ENCODE results near the gene EHD2. TPM values are rescaled to one million over a fixed set of nuclear protein-coding genes. Genes with fewer than 3 reads are reported as not detected.

Gene EHD2
- total and polyA plus RNA-seq, 2 of the 13 experiments (the other 11 are each of a cell fraction or from before 2014, with no cell fraction given): 0.09 to 0.28 TPM

DNA sequence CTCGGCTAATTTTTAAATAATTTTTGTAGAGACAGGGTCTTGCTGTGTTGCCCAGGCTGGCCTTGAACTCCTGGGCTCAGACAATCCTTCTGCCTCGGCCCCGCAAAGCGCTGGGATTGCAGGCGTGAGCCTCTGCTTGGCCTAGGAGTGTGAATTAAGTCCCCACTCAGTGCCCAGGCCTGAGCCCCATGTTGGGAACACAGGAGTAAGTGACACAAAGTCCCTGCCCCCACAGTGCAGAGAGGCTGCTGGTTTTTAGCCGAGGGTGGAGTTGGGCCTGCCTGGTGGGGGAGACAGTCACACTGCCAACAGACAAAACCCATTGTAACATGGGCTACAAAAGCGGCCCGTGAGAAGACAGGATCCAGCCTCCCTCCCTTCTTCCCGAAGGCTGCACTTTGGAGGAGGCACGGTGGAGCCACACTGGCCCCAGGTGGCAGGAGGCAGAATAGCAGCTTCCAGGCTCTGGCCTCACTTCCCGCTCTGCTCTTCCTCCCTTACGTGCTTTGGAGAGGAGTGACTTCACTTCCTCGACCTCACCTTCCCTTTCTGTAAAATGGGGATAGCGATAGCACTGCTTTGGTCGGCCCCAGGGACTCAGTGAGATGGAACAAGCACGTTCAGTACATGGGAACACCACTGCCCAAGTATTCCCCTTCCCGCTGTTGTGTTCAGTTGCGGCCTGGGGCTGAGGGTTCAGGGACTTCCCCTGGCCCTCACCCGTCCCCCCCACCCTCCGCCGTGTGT is 15.2 kb upstream of the EHD2 start (continued):
- TF ChIP-seq, protein P1, sequence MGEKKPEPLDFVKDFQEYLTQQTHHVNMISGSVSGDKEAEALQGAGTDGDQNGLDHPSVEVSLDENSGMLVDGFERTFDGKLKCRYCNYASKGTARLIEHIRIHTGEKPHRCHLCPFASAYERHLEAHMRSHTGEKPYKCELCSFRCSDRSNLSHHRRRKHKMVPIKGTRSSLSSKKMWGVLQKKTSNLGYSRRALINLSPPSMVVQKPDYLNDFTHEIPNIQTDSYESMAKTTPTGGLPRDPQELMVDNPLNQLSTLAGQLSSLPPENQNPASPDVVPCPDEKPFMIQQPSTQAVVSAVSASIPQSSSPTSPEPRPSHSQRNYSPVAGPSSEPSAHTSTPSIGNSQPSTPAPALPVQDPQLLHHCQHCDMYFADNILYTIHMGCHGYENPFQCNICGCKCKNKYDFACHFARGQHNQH (CRISPR knock-in tag; IDR thresholded peaks at IDR 0.05): no peak
- TF ChIP-seq RFXAP (CRISPR knock-in tag; IDR thresholded peaks at IDR 0.05; ENCODE audit: borderline replicate concordance): no peak
- no peak for TF ChIP-seq ZNF232 (CRISPR knock-in tag; IDR thresholded peaks at IDR 0.05; ENCODE audit: borderline replicate concordance)
- TF ChIP-seq BRCA1 (CRISPR knock-in tag; IDR thresholded peaks at IDR 0.05): no peak
- TF ChIP-seq GABPB1 (CRISPR knock-in tag; IDR thresholded peaks at IDR 0.05): 0 out of 2 replicates have a peak, but pooled peaks have one; percentile 14
- TF ChIP-seq, protein P2, sequence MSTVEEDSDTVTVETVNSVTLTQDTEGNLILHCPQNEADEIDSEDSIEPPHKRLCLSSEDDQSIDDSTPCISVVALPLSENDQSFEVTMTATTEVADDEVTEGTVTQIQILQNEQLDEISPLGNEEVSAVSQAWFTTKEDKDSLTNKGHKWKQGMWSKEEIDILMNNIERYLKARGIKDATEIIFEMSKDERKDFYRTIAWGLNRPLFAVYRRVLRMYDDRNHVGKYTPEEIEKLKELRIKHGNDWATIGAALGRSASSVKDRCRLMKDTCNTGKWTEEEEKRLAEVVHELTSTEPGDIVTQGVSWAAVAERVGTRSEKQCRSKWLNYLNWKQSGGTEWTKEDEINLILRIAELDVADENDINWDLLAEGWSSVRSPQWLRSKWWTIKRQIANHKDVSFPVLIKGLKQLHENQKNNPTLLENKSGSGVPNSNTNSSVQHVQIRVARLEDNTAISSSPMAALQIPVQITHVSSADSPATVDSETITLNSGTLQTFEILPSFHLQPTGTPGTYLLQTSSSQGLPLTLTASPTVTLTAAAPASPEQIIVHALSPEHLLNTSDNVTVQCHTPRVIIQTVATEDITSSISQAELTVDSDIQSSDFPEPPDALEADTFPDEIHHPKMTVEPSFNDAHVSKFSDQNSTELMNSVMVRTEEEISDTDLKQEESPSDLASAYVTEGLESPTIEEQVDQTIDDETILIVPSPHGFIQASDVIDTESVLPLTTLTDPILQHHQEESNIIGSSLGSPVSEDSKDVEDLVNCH (CRISPR knock-in tag; IDR thresholded peaks at IDR 0.05): no peak
- no peak for TF ChIP-seq KLF12 (CRISPR knock-in tag; IDR thresholded peaks at IDR 0.05; ENCODE audit: borderline replicate concordance)
- TF ChIP-seq ZFP36 (IDR thresholded peaks at IDR 0.05; ENCODE audit: borderline replicate concordance, low read depth, low read length, partially characterized antibody): peak; percentile 12
- TF ChIP-seq, protein P3, sequence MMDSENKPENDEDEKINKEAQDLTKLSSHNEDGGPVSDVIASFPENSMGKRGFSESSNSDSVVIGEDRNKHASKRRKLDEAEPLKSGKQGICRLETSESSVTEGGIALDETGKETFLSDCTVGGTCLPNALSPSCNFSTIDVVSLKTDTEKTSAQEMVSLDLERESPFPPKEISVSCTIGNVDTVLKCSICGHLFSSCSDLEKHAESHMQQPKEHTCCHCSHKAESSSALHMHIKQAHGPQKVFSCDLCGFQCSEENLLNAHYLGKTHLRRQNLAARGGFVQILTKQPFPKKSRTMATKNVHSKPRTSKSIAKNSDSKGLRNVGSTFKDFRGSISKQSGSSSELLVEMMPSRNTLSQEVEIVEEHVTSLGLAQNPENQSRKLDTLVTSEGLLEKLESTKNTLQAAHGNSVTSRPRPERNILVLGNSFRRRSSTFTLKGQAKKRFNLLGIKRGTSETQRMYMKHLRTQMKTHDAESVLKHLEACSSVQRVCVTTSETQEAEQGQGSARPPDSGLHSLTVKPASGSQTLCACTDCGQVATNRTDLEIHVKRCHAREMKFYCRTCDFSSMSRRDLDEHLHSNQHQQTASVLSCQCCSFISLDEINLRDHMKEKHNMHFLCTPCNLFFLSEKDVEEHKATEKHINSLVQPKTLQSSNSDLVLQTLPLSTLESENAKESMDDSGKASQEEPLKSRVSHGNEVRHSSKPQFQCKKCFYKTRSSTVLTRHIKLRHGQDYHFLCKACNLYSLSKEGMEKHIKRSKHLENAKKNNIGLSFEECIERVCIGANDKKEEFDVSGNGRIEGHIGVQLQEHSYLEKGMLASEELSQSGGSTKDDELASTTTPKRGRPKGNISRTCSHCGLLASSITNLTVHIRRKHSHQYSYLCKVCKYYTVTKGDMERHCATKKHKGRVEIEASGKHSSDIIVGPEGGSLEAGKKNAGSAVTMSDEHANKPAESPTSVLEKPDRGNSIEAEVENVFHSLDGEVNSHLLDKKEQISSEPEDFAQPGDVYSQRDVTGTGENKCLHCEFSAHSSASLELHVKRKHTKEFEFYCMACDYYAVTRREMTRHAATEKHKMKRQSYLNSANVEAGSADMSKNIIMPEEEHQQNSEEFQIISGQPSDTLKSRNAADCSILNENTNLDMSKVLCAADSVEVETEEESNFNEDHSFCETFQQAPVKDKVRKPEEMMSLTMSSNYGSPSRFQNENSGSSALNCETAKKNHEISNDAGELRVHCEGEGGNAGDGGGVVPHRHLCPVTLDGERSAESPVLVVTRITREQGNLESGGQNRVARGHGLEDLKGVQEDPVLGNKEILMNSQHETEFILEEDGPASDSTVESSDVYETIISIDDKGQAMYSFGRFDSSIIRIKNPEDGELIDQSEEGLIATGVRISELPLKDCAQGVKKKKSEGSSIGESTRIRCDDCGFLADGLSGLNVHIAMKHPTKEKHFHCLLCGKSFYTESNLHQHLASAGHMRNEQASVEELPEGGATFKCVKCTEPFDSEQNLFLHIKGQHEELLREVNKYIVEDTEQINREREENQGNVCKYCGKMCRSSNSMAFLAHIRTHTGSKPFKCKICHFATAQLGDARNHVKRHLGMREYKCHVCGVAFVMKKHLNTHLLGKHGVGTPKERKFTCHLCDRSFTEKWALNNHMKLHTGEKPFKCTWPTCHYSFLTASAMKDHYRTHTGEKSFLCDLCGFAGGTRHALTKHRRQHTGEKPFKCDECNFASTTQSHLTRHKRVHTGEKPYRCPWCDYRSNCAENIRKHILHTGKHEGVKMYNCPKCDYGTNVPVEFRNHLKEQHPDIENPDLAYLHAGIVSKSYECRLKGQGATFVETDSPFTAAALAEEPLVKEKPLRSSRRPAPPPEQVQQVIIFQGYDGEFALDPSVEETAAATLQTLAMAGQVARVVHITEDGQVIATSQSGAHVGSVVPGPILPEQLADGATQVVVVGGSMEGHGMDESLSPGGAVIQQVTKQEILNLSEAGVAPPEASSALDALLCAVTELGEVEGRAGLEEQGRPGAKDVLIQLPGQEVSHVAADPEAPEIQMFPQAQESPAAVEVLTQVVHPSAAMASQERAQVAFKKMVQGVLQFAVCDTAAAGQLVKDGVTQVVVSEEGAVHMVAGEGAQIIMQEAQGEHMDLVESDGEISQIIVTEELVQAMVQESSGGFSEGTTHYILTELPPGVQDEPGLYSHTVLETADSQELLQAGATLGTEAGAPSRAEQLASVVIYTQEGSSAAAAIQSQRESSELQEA (CRISPR knock-in tag; IDR thresholded peaks at IDR 0.05; ENCODE audit: not compliant biosample characterization): no peak
- TF ChIP-seq, protein P4, sequence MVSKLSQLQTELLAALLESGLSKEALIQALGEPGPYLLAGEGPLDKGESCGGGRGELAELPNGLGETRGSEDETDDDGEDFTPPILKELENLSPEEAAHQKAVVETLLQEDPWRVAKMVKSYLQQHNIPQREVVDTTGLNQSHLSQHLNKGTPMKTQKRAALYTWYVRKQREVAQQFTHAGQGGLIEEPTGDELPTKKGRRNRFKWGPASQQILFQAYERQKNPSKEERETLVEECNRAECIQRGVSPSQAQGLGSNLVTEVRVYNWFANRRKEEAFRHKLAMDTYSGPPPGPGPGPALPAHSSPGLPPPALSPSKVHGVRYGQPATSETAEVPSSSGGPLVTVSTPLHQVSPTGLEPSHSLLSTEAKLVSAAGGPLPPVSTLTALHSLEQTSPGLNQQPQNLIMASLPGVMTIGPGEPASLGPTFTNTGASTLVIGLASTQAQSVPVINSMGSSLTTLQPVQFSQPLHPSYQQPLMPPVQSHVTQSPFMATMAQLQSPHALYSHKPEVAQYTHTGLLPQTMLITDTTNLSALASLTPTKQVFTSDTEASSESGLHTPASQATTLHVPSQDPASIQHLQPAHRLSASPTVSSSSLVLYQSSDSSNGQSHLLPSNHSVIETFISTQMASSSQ (IDR thresholded peaks at IDR 0.05; ENCODE audit: low read depth): no peak
- TF ChIP-seq, protein P4 (CRISPR knock-in tag; IDR thresholded peaks at IDR 0.05; ENCODE audit: borderline replicate concordance): no peak
- no peak for TF ChIP-seq FOXP1 (IDR thresholded peaks at IDR 0.05)
- TF ChIP-seq FOXP1 (CRISPR knock-in tag; IDR thresholded peaks at IDR 0.05): no peak

Measured in HepG2 (cell line).